ENCODE measurements around the gene PIGN. TPM values are rescaled to one million over a fixed set of nuclear protein-coding genes. Genes with fewer than 3 reads are reported as not detected.

Gene PIGN
- total RNA-seq, 1 experiment from 2014 or later = 29.5 TPM

GRCh38 chr18:62033207-62033606 lies 153.6 kb downstream of the PIGN start:
- Mint-ChIP-seq H3K4me1 (ENCODE audit: insufficient read depth, unreplicated experiment) (no peaks in the 10 kb centered on the region), H3K36me3 (ENCODE audit: insufficient read depth, unreplicated experiment) (no peaks in the 10 kb centered on the region), H3K4me3 (ENCODE audit: unreplicated experiment) (no peak overlapping the region), H3K9me3 (ENCODE audit: unreplicated experiment) (no peaks in the 10 kb centered on the region), H3K27me3 (ENCODE audit: insufficient read depth, unreplicated experiment) (no peaks in the 10 kb centered on the region), H3K27ac (ENCODE audit: low read depth, unreplicated experiment) (no peak overlapping the region)
- ChIA-PET CTCF (no interaction called here), POLR2A (interaction anchor here (0.6 kb wide), 1 partner anchor 350 kb away, joined by 3 read pairs; no protein-coding TSS in a partner anchor)
- no peak for TF ChIP-seq CTCF (IDR thresholded peaks at IDR 0.05; ENCODE audit: unreplicated experiment)
- intact Hi-C loops (cut with micrococcal nuclease) = no loop called here
- BruUV-seq (replicated peaks) = no TSS peak
- no peak for DNase-seq (ENCODE audit: unreplicated experiment)

- H3K27me3 Mint-ChIP-seq (ENCODE audit: insufficient read depth, unreplicated experiment) = no peaks in the 10 kb centered on the region
- no TSS peak for BruUV-seq (replicated peaks)
- intact Hi-C loops (cut with micrococcal nuclease) = no loop called here
- H3K4me1 Mint-ChIP-seq (ENCODE audit: insufficient read depth, unreplicated experiment) = peaks cover 4% of the 10 kb centered on the region
- no peaks in the 10 kb centered on the region for H3K36me3 Mint-ChIP-seq (ENCODE audit: insufficient read depth, unreplicated experiment)
- no peak for DNase-seq (ENCODE audit: unreplicated experiment)
- TF ChIP-seq CTCF (IDR thresholded peaks at IDR 0.05; ENCODE audit: unreplicated experiment) = no peak
- CTCF ChIA-PET = interaction anchor here (0.6 to 1.2 kb wide), 2 partner anchors 15 to 448 kb away, joined by 3 to 6 read pairs; no protein-coding TSS in a partner anchor
- POLR2A ChIA-PET = no interaction called here
- H3K9me3 Mint-ChIP-seq (ENCODE audit: unreplicated experiment) = no peaks in the 10 kb centered on the region
- no peak overlapping the region for H3K4me3 Mint-ChIP-seq (ENCODE audit: unreplicated experiment)
- no peak overlapping the region for H3K27ac Mint-ChIP-seq (ENCODE audit: low read depth, unreplicated experiment)
Observed at GRCh38 chr18:62030091-62030985, 156.5 kb downstream of the PIGN start.

- H3K27me3 Mint-ChIP-seq (ENCODE audit: insufficient read depth, unreplicated experiment) = no peaks in the 10 kb centered on the region
- intact Hi-C loops (cut with micrococcal nuclease) = no loop called here
- H3K4me1 Mint-ChIP-seq (ENCODE audit: insufficient read depth, unreplicated experiment) = peaks cover 4% of the 10 kb centered on the region
- ChIA-PET POLR2A (no interaction called here), CTCF (no interaction called here)
- BruUV-seq (replicated peaks) = no TSS peak
- H3K4me3 Mint-ChIP-seq (ENCODE audit: unreplicated experiment) = no peak overlapping the region
- no peak overlapping the region for H3K27ac Mint-ChIP-seq (ENCODE audit: low read depth, unreplicated experiment)
- H3K9me3 Mint-ChIP-seq (ENCODE audit: unreplicated experiment) = no peaks in the 10 kb centered on the region
- DNase-seq (ENCODE audit: unreplicated experiment) = no peak
- TF ChIP-seq CTCF (IDR thresholded peaks at IDR 0.05; ENCODE audit: unreplicated experiment) = no peak
- no peaks in the 10 kb centered on the region for H3K36me3 Mint-ChIP-seq (ENCODE audit: insufficient read depth, unreplicated experiment)
Observed at GRCh38 chr18:62028715-62029114, 158.1 kb downstream of the PIGN start.

GRCh38 chr18:62027914-62028520 lies 158.8 kb downstream of the PIGN start:
- Mint-ChIP-seq H3K4me1 (ENCODE audit: insufficient read depth, unreplicated experiment) (peaks cover 4% of the 10 kb centered on the region), H3K27me3 (ENCODE audit: insufficient read depth, unreplicated experiment) (no peaks in the 10 kb centered on the region), H3K9me3 (ENCODE audit: unreplicated experiment) (no peaks in the 10 kb centered on the region), H3K27ac (ENCODE audit: low read depth, unreplicated experiment) (no peak overlapping the region), H3K36me3 (ENCODE audit: insufficient read depth, unreplicated experiment) (no peaks in the 10 kb centered on the region), H3K4me3 (ENCODE audit: unreplicated experiment) (no peak overlapping the region)
- ChIA-PET CTCF (no interaction called here), POLR2A (no interaction called here)
- BruUV-seq (replicated peaks) = no TSS peak
- intact Hi-C loops (cut with micrococcal nuclease) = no loop called here
- no peak for DNase-seq (ENCODE audit: unreplicated experiment)
- no peak for TF ChIP-seq CTCF (IDR thresholded peaks at IDR 0.05; ENCODE audit: unreplicated experiment)

All from MCF 10A (cell line).